Mesenchymal stem cell (in vitro differentiated cells and primary cell): ENCODE results near the gene GAB3.
"Not testable (repeated sequence)": the region's sequence is repeated elsewhere in the genome, so short reads cannot be mapped to it uniquely, and the experiment has no call there.

Source experiments
- DNase-seq: peaks from one replicate; pipeline ENCODE4 v3.0.0-alpha.2; 2013
- H2AFZ ChIP-seq: one replicate; pipeline ENCODE4 v1.6.1; 2013; ENCODE audit warnings: low read depth, mild to moderate bottlenecking, control low read depth, inconsistent platforms, low read length, moderate library complexity
- H2AK5ac ChIP-seq: 2 replicates; pipeline ENCODE4 v1.6.1; 2013; ENCODE audit warnings: low read length, moderate library complexity, mild to moderate bottlenecking, inconsistent platforms; ENCODE audit not compliant: severe bottlenecking
- H2BK120ac ChIP-seq: one replicate; pipeline ENCODE4 v1.6.1; 2013; ENCODE audit warnings: low read depth, mild to moderate bottlenecking, inconsistent platforms, low read length, moderate library complexity
- H2BK12ac ChIP-seq, 2 experiments: one replicate each; pipeline ENCODE4 v1.6.1; 2013; ENCODE audit warnings: inconsistent platforms in 2 of 2, low read length in 2 of 2, mild to moderate bottlenecking in 2 of 2, moderate library complexity in 2 of 2, control low read depth in 1 of 2
- H2BK15ac ChIP-seq: one replicate; pipeline ENCODE4 v1.6.1; 2013; ENCODE audit warnings: mild to moderate bottlenecking, low read depth, inconsistent platforms; ENCODE audit not compliant: poor library complexity, severe bottlenecking
- H2BK5ac ChIP-seq: 2 replicates; pipeline ENCODE4 v1.6.1; 2013; ENCODE audit warnings: low read depth, mild to moderate bottlenecking, low read length, control low read depth, inconsistent platforms; ENCODE audit not compliant: poor library complexity, severe bottlenecking
- H3K14ac ChIP-seq, 2 experiments: one replicate each; pipeline ENCODE4 v1.6.1; 2013; ENCODE audit warnings: inconsistent platforms in 2 of 2, low read length in 2 of 2, control low read depth in 1 of 2, mild to moderate bottlenecking in 1 of 2, moderate library complexity in 1 of 2
- H3K18ac ChIP-seq, 2 experiments: one replicate each; pipeline ENCODE4 v1.6.1; 2013; ENCODE audit warnings: inconsistent platforms in 2 of 2, low read length in 2 of 2, control low read depth in 1 of 2, low read depth in 1 of 2, mild to moderate bottlenecking in 1 of 2
- H3K23ac ChIP-seq, 2 experiments: one replicate each; pipeline ENCODE4 v1.6.1; 2013; ENCODE audit warnings: inconsistent platforms in 2 of 2, low read length in 2 of 2, mild to moderate bottlenecking in 2 of 2, moderate library complexity in 2 of 2, control low read depth in 1 of 2
- H3K27ac ChIP-seq: 2 replicates; pipeline ENCODE4 v1.5.1; 2013; ENCODE audit warnings: mild to moderate bottlenecking, moderate library complexity, low read length, control low read depth, inconsistent platforms; ENCODE audit not compliant: poor library complexity, severe bottlenecking
- H3K27me3 ChIP-seq, 2 experiments: 2 replicates each; pipeline versions ENCODE4 v1.6.1 to v1.7.0; 2013; ENCODE audit warnings: low read length in 2 of 2, mild to moderate bottlenecking in 2 of 2, moderate library complexity in 2 of 2, control low read depth in 1 of 2, inconsistent platforms in 1 of 2; ENCODE audit not compliant: control insufficient read depth in 1 of 2, insufficient read depth in 1 of 2
- H3K36me3 ChIP-seq, 2 experiments: 2 replicates each; pipeline versions ENCODE4 v1.6.1 to v1.7.0; 2013; ENCODE audit warnings: low read length in 2 of 2, control low read depth in 1 of 2, inconsistent platforms in 1 of 2, low read depth in 1 of 2, mild to moderate bottlenecking in 1 of 2; ENCODE audit not compliant: insufficient read depth in 2 of 2, control insufficient read depth in 1 of 2
- H3K4ac ChIP-seq, 2 experiments: one replicate each; pipeline ENCODE4 v1.6.1; 2013; ENCODE audit warnings: inconsistent platforms in 2 of 2, low read length in 2 of 2, mild to moderate bottlenecking in 2 of 2, moderate library complexity in 2 of 2, control low read depth in 1 of 2, low read depth in 1 of 2
- H3K4me1 ChIP-seq: 2 replicates; pipeline ENCODE4 v1.6.1; 2013; ENCODE audit warnings: low read depth, low read length, control low read depth; ENCODE audit not compliant: control insufficient read depth, insufficient read depth
- H3K4me2 ChIP-seq: 2 replicates; pipeline ENCODE4 v1.6.1; 2013; ENCODE audit warnings: low read length, mild to moderate bottlenecking, inconsistent platforms; ENCODE audit not compliant: poor library complexity, severe bottlenecking
- H3K4me3 ChIP-seq, 2 experiments: 2 replicates each; pipeline versions ENCODE4 v1.5.1 to v1.7.0; 2013; ENCODE audit warnings: low read length in 2 of 2, mild to moderate bottlenecking in 2 of 2, control low read depth in 1 of 2, low read depth in 1 of 2; ENCODE audit not compliant: insufficient read depth in 1 of 2
- H3K79me1 ChIP-seq: replicated peaks from 2 replicates; pipeline ENCODE4 v1.6.1; 2013; ENCODE audit warnings: mild to moderate bottlenecking, control low read depth, low read length, inconsistent platforms; ENCODE audit not compliant: poor library complexity, severe bottlenecking
- H3K9ac ChIP-seq: 2 replicates; pipeline ENCODE4 v1.7.0; 2013; ENCODE audit warnings: mild to moderate bottlenecking, low read length, moderate library complexity
- H3K9me3 ChIP-seq: 2 replicates; pipeline ENCODE4 v1.7.0; 2013; ENCODE audit warnings: mild to moderate bottlenecking, low read length; ENCODE audit not compliant: control insufficient read depth
- H4K8ac ChIP-seq: one replicate; pipeline ENCODE4 v1.6.1; 2013; ENCODE audit warnings: inconsistent platforms, mild to moderate bottlenecking, low read length, moderate library complexity
- H4K91ac ChIP-seq: one replicate; pipeline ENCODE4 v1.6.1; 2013; ENCODE audit warnings: mild to moderate bottlenecking, low read length, inconsistent platforms
- WGBS: methylation state at CpG from one replicate; pipeline ENCODE4 v1.1.7; 2013; ENCODE audit warnings: mixed read lengths; 5-methylcytosine and 5-hydroxymethylcytosine counted together

GAB3 gene

GRCh38 chrX:154654372-154654771 is 96.5 kb downstream of the GAB3 start:
- 99% methylated on average over 9 of the region's 10 CpGs for WGBS
- H2BK12ac ChIP-seq: no peak overlapping the region
- H2AK5ac ChIP-seq: no peak overlapping the region
- no peak overlapping the region for H2BK5ac ChIP-seq
- no peak overlapping the region for H2BK15ac ChIP-seq
- no peak overlapping the region for H3K18ac ChIP-seq
- H3K14ac ChIP-seq: no peak overlapping the region
- no peaks in the 10 kb centered on the region for H3K79me1 ChIP-seq
- no peaks in the 10 kb centered on the region for H3K36me3 ChIP-seq
- no peak overlapping the region for H4K91ac ChIP-seq
- H3K27me3 ChIP-seq: peaks cover 0 to 22% of the 10 kb centered on the region in 2 experiments
- H3K9me3 ChIP-seq: peaks cover 2% of the 10 kb centered on the region
- H3K4me3 ChIP-seq: no peak overlapping the region
- H2BK120ac ChIP-seq: no peak overlapping the region
- no peak for DNase-seq
- H3K4me2 ChIP-seq: no peak overlapping the region
- no peaks in the 10 kb centered on the region for H3K4me1 ChIP-seq
- H3K9ac ChIP-seq: no peak overlapping the region
- no peak overlapping the region for H4K8ac ChIP-seq
- no peak overlapping the region for H3K23ac ChIP-seq
- no peak overlapping the region for H2AFZ ChIP-seq
- H3K4ac ChIP-seq: no peak overlapping the region
- no peak overlapping the region for H3K27ac ChIP-seq

- not testable (repeated sequence) for H4K91ac ChIP-seq, H3K36me3 ChIP-seq, H3K9me3 ChIP-seq, H3K27ac ChIP-seq, H4K8ac ChIP-seq, DNase-seq, H3K4ac ChIP-seq, H2BK5ac ChIP-seq, H3K9ac ChIP-seq, H3K14ac ChIP-seq, H2AK5ac ChIP-seq, H3K4me3 ChIP-seq, H3K18ac ChIP-seq, H3K23ac ChIP-seq, H3K79me1 ChIP-seq, H2BK12ac ChIP-seq, H2AFZ ChIP-seq, H2BK15ac ChIP-seq, H2BK120ac ChIP-seq, H3K4me2 ChIP-seq, H3K4me1 ChIP-seq
- WGBS: no CpG with 5 or more reads among the region's 27 CpGs
- H3K27me3 ChIP-seq: peaks cover 0 to 21% of the 10 kb centered on the region in 2 experiments
These were observed 97.5 kb downstream of the GAB3 start, which contains the start of gene CTAG2 for GRCh38 chrX:154653413-154653812. TSS of gene CTAG2 (minus strand) at chrX:154653579. CDS start at chrX:154653515, 64 bp downstream.

- Histone ChIP-seq H3K18ac (no peak overlapping the region), H3K9me3 (peaks cover 2% of the 10 kb centered on the region), H2AFZ (no peak overlapping the region), H3K27ac (no peak overlapping the region), H3K79me1 (no peaks in the 10 kb centered on the region), H3K27me3 (peaks cover 0 to 21% of the 10 kb centered on the region in 2 experiments), H3K9ac (no peak overlapping the region), H4K8ac (no peak overlapping the region), H3K4me2 (no peak overlapping the region), H4K91ac (no peak overlapping the region), H3K4me1 (no peaks in the 10 kb centered on the region), H3K23ac (no peak overlapping the region), H3K4me3 (no peak overlapping the region), H3K4ac (no peak overlapping the region), H2AK5ac (no peak overlapping the region), H2BK120ac (no peak overlapping the region), H2BK5ac (no peak overlapping the region), H2BK15ac (no peak overlapping the region), H3K36me3 (no peaks in the 10 kb centered on the region), H3K14ac (no peak overlapping the region), H2BK12ac (no peak overlapping the region)
- 92% methylated on average over 5 of the region's 23 CpGs for WGBS
- DNase-seq: no peak
These were observed 97.9 kb downstream of the GAB3 start for GRCh38 chrX:154653048-154653401.

DNA sequence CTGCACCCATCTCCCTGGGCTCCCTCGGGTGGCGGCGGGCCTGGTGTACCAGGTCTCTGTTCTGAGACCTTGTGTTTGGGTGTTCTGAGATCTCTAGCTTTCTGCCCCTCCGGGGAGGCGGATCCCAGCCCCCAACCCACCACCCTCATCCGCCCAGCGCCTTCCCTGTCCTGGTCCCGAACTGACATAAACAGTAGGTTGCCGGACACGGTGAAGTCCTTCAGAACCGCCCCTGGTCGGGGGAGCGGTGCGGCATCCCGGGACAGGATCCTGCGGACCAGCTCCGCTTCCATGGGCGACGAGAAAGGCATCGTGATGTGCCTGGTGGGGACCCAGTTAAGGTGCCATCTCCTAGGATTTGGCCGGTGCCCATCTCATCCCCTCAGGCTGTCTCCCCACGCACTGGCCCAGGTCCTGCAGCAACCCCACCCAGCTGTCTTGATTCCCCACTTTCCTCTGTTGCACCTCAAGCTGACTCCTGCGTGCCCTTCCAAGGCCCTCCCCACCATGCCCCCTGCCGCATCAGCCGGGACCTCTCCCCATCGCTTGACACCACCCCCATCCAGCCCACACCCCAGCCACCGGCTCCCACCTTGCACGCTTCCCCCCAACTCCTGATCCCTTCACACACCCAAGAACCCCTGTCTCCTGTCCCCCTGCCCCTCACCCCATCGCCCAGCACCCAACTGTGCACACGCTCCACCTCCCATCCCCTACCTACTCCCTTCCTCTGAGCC is 98.4 kb downstream of the GAB3 start:
- no peak for DNase-seq
- Histone ChIP-seq H3K9me3 (peaks cover 2% of the 10 kb centered on the region), H4K8ac (no peak overlapping the region), H3K4ac (no peak overlapping the region), H2BK5ac (no peak overlapping the region), H3K14ac (no peak overlapping the region), H3K4me3 (no peak overlapping the region), H3K27ac (no peak overlapping the region), H3K27me3 (peaks cover 0 to 21% of the 10 kb centered on the region in 2 experiments), H3K4me1 (no peaks in the 10 kb centered on the region), H4K91ac (no peak overlapping the region), H3K23ac (no peak overlapping the region), H3K18ac (no peak overlapping the region), H2BK12ac (no peak overlapping the region), H3K4me2 (no peak overlapping the region), H2AFZ (no peak overlapping the region), H3K36me3 (no peaks in the 10 kb centered on the region), H3K9ac (no peak overlapping the region), H3K79me1 (no peaks in the 10 kb centered on the region), H2AK5ac (no peak overlapping the region), H2BK15ac (no peak overlapping the region), H2BK120ac (no peak overlapping the region)
- WGBS: 94% methylated on average over 24 of the region's 30 CpGs
